Measurements from ENCODE around the gene PNMA1.

GRCh38 chr14:73685328-73685727 lies 28.9 kb downstream of the PNMA1 start:
- TF ChIP-seq, protein P1, sequence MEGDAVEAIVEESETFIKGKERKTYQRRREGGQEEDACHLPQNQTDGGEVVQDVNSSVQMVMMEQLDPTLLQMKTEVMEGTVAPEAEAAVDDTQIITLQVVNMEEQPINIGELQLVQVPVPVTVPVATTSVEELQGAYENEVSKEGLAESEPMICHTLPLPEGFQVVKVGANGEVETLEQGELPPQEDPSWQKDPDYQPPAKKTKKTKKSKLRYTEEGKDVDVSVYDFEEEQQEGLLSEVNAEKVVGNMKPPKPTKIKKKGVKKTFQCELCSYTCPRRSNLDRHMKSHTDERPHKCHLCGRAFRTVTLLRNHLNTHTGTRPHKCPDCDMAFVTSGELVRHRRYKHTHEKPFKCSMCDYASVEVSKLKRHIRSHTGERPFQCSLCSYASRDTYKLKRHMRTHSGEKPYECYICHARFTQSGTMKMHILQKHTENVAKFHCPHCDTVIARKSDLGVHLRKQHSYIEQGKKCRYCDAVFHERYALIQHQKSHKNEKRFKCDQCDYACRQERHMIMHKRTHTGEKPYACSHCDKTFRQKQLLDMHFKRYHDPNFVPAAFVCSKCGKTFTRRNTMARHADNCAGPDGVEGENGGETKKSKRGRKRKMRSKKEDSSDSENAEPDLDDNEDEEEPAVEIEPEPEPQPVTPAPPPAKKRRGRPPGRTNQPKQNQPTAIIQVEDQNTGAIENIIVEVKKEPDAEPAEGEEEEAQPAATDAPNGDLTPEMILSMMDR (IDR thresholded peaks at IDR 0.05), result no peak
- no peak for TF ChIP-seq EZH2 (IDR thresholded peaks at IDR 0.05)
- no peak for TF ChIP-seq EZH2phosphoT487 (IDR thresholded peaks at IDR 0.05)

Measured in neural progenitor cell (in vitro differentiated cells).